Mesenchymal stem cell (in vitro differentiated cells and primary cell): ENCODE measurements around the gene ZNF618.

Source experiments
- DNase-seq: peaks from one replicate; pipeline ENCODE4 v3.0.0-alpha.2; 2013
- H2AFZ ChIP-seq: one replicate; pipeline ENCODE4 v1.6.1; 2013; ENCODE audit warnings: low read depth, mild to moderate bottlenecking, control low read depth, inconsistent platforms, low read length, moderate library complexity
- H2AK5ac ChIP-seq: 2 replicates; pipeline ENCODE4 v1.6.1; 2013; ENCODE audit warnings: low read length, moderate library complexity, mild to moderate bottlenecking, inconsistent platforms; ENCODE audit not compliant: severe bottlenecking
- H2BK120ac ChIP-seq: one replicate; pipeline ENCODE4 v1.6.1; 2013; ENCODE audit warnings: low read depth, mild to moderate bottlenecking, inconsistent platforms, low read length, moderate library complexity
- H2BK12ac ChIP-seq, 2 experiments: one replicate each; pipeline ENCODE4 v1.6.1; 2013; ENCODE audit warnings: inconsistent platforms in 2 of 2, low read length in 2 of 2, mild to moderate bottlenecking in 2 of 2, moderate library complexity in 2 of 2, control low read depth in 1 of 2
- H2BK15ac ChIP-seq: one replicate; pipeline ENCODE4 v1.6.1; 2013; ENCODE audit warnings: mild to moderate bottlenecking, low read depth, inconsistent platforms; ENCODE audit not compliant: poor library complexity, severe bottlenecking
- H2BK5ac ChIP-seq: 2 replicates; pipeline ENCODE4 v1.6.1; 2013; ENCODE audit warnings: low read depth, mild to moderate bottlenecking, low read length, control low read depth, inconsistent platforms; ENCODE audit not compliant: poor library complexity, severe bottlenecking
- H3K14ac ChIP-seq, 2 experiments: one replicate each; pipeline ENCODE4 v1.6.1; 2013; ENCODE audit warnings: inconsistent platforms in 2 of 2, low read length in 2 of 2, control low read depth in 1 of 2, mild to moderate bottlenecking in 1 of 2, moderate library complexity in 1 of 2
- H3K18ac ChIP-seq, 2 experiments: one replicate each; pipeline ENCODE4 v1.6.1; 2013; ENCODE audit warnings: inconsistent platforms in 2 of 2, low read length in 2 of 2, control low read depth in 1 of 2, low read depth in 1 of 2, mild to moderate bottlenecking in 1 of 2
- H3K23ac ChIP-seq, 2 experiments: one replicate each; pipeline ENCODE4 v1.6.1; 2013; ENCODE audit warnings: inconsistent platforms in 2 of 2, low read length in 2 of 2, mild to moderate bottlenecking in 2 of 2, moderate library complexity in 2 of 2, control low read depth in 1 of 2
- H3K27ac ChIP-seq: 2 replicates; pipeline ENCODE4 v1.5.1; 2013; ENCODE audit warnings: mild to moderate bottlenecking, moderate library complexity, low read length, control low read depth, inconsistent platforms; ENCODE audit not compliant: poor library complexity, severe bottlenecking
- H3K27me3 ChIP-seq, 2 experiments: 2 replicates each; pipeline versions ENCODE4 v1.6.1 to v1.7.0; 2013; ENCODE audit warnings: low read length in 2 of 2, mild to moderate bottlenecking in 2 of 2, moderate library complexity in 2 of 2, control low read depth in 1 of 2, inconsistent platforms in 1 of 2; ENCODE audit not compliant: control insufficient read depth in 1 of 2, insufficient read depth in 1 of 2
- H3K36me3 ChIP-seq, 2 experiments: 2 replicates each; pipeline versions ENCODE4 v1.6.1 to v1.7.0; 2013; ENCODE audit warnings: low read length in 2 of 2, control low read depth in 1 of 2, inconsistent platforms in 1 of 2, low read depth in 1 of 2, mild to moderate bottlenecking in 1 of 2; ENCODE audit not compliant: insufficient read depth in 2 of 2, control insufficient read depth in 1 of 2
- H3K4ac ChIP-seq, 2 experiments: one replicate each; pipeline ENCODE4 v1.6.1; 2013; ENCODE audit warnings: inconsistent platforms in 2 of 2, low read length in 2 of 2, mild to moderate bottlenecking in 2 of 2, moderate library complexity in 2 of 2, control low read depth in 1 of 2, low read depth in 1 of 2
- H3K4me1 ChIP-seq: 2 replicates; pipeline ENCODE4 v1.6.1; 2013; ENCODE audit warnings: low read depth, low read length, control low read depth; ENCODE audit not compliant: control insufficient read depth, insufficient read depth
- H3K4me2 ChIP-seq: 2 replicates; pipeline ENCODE4 v1.6.1; 2013; ENCODE audit warnings: low read length, mild to moderate bottlenecking, inconsistent platforms; ENCODE audit not compliant: poor library complexity, severe bottlenecking
- H3K4me3 ChIP-seq, 2 experiments: 2 replicates each; pipeline versions ENCODE4 v1.5.1 to v1.7.0; 2013; ENCODE audit warnings: low read length in 2 of 2, mild to moderate bottlenecking in 2 of 2, control low read depth in 1 of 2, low read depth in 1 of 2; ENCODE audit not compliant: insufficient read depth in 1 of 2
- H3K79me1 ChIP-seq: replicated peaks from 2 replicates; pipeline ENCODE4 v1.6.1; 2013; ENCODE audit warnings: mild to moderate bottlenecking, control low read depth, low read length, inconsistent platforms; ENCODE audit not compliant: poor library complexity, severe bottlenecking
- H3K9ac ChIP-seq: 2 replicates; pipeline ENCODE4 v1.7.0; 2013; ENCODE audit warnings: mild to moderate bottlenecking, low read length, moderate library complexity
- H3K9me3 ChIP-seq: 2 replicates; pipeline ENCODE4 v1.7.0; 2013; ENCODE audit warnings: mild to moderate bottlenecking, low read length; ENCODE audit not compliant: control insufficient read depth
- H4K8ac ChIP-seq: one replicate; pipeline ENCODE4 v1.6.1; 2013; ENCODE audit warnings: inconsistent platforms, mild to moderate bottlenecking, low read length, moderate library complexity
- H4K91ac ChIP-seq: one replicate; pipeline ENCODE4 v1.6.1; 2013; ENCODE audit warnings: mild to moderate bottlenecking, low read length, inconsistent platforms
- WGBS: methylation state at CpG from one replicate; pipeline ENCODE4 v1.1.7; 2013; ENCODE audit warnings: mixed read lengths; 5-methylcytosine and 5-hydroxymethylcytosine counted together

ZNF618 gene

GRCh38 chr9:114025760-114026159 is 149.7 kb downstream of the ZNF618 start:
- Histone ChIP-seq H2BK120ac (no peak overlapping the region), H2BK12ac (no peak overlapping the region), H4K91ac (no peak overlapping the region), H3K4ac (no peak overlapping the region), H2BK15ac (no peak overlapping the region), H3K27me3 (no peaks in the 10 kb centered on the region), H2AFZ (no peak overlapping the region), H3K4me1 (no peaks in the 10 kb centered on the region), H3K4me3 (no peak overlapping the region), H4K8ac (no peak overlapping the region), H3K9me3 (peaks cover 37% of the 10 kb centered on the region), H2AK5ac (no peak overlapping the region), H3K4me2 (no peak overlapping the region), H2BK5ac (no peak overlapping the region), H3K9ac (no peak overlapping the region), H3K27ac (no peak overlapping the region), H3K79me1 (peaks cover 18% of the 10 kb centered on the region), H3K36me3 (peaks cover 57 to 98% of the 10 kb centered on the region in 2 experiments), H3K14ac (no peak overlapping the region), H3K18ac (no peak overlapping the region), H3K23ac (no peak overlapping the region)
- WGBS = 99% methylated on average over 5 of the region's 5 CpGs
- no peak for DNase-seq

DNA sequence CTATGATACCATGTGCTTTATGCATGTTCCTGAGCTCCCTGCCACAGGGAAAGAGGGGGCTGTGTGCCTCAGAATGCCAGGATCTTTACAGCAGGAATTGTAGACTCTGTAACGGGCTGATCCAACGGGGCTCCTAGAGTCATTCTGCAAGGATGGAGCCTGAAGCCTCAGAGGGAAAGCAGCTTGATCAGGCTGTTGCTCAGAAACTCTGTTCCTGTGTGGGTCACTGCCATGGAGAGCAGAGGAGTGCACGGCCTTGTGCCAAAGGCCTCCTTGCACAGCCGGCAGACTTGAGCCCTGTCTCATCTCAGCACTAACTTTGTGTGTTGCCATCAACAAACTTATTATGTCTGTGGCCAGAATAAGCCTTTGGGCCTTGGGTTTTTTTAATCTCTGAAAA is 150.2 kb downstream of the ZNF618 start:
- 94% methylated on average over 4 of the region's 4 CpGs for WGBS
- no peak overlapping the region for H2AK5ac ChIP-seq
- no peak overlapping the region for H2BK15ac ChIP-seq

DNA sequence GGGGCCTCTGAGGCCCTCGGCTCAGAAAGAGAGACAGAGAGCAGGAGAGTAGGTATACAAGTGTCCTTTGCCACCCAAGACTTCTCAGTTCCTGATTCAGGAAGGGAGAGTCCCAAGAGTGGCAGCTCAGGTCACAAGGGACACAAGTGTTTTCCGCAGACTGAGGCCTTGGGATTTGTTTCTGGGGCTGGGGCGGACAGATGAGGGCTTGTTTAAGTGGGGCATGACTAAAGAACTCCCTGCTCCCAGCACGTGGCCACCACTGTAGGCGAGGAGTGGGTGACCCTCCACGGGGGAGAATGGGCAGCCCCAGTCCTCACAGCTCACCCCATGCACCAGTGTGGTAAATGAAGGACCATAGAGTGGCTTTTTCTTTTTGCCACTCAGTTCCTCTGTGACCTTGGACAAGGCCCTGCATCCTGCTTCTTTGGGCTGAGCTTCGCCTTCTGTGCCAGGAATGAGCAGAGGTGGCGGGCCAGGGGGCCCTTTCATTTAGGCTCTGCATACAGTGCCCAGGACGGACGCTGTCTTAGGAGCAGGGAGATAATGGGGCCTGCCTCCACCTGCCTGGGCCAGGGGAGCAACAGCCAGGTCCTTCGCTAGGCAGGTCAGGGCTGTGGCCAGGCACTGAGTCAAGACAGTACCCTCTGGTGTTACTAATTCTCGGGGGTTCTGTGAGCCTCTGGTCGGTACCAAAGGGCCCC is 151.2 kb downstream of the ZNF618 start:
- H4K8ac ChIP-seq = no peak overlapping the region

More for the DNA sequence above, 150.2 kb downstream of the ZNF618 start:
- DNase-seq = no peak
- Histone ChIP-seq H3K4ac (no peak overlapping the region), H3K4me1 (no peaks in the 10 kb centered on the region), H3K27me3 (no peaks in the 10 kb centered on the region), H3K4me3 (no peak overlapping the region), H3K9ac (no peak overlapping the region), H2AFZ (no peak overlapping the region), H2BK12ac (no peak overlapping the region), H3K14ac (no peak overlapping the region), H4K91ac (no peak overlapping the region), H2BK5ac (no peak overlapping the region), H3K23ac (no peak overlapping the region), H3K79me1 (peaks cover 18% of the 10 kb centered on the region), H3K9me3 (peaks cover 33% of the 10 kb centered on the region), H3K36me3 (peaks cover 63 to 98% of the 10 kb centered on the region in 2 experiments), H4K8ac (no peak overlapping the region), H3K27ac (no peak overlapping the region), H3K4me2 (no peak overlapping the region), H2BK120ac (no peak overlapping the region), H3K18ac (no peak overlapping the region)

GRCh38 chr9:114027863-114028465 is 151.9 kb downstream of the ZNF618 start:
- H3K9ac ChIP-seq = no peak overlapping the region
- no peak overlapping the region for H3K23ac ChIP-seq
- 98% methylated on average over 4 of the region's 4 CpGs for WGBS
- no peak for DNase-seq
- no peaks in the 10 kb centered on the region for H3K4me1 ChIP-seq
- no peak overlapping the region for H3K4me2 ChIP-seq
- no peak overlapping the region for H3K14ac ChIP-seq
- no peak overlapping the region for H4K8ac ChIP-seq
- H3K79me1 ChIP-seq = peaks cover 18% of the 10 kb centered on the region
- no peak overlapping the region for H3K18ac ChIP-seq
- H3K9me3 ChIP-seq = peaks cover 16% of the 10 kb centered on the region
- no peak overlapping the region for H3K4me3 ChIP-seq
- no peak overlapping the region for H2BK120ac ChIP-seq
- H2BK5ac ChIP-seq = no peak overlapping the region
- no peaks in the 10 kb centered on the region for H3K27me3 ChIP-seq
- no peak overlapping the region for H3K27ac ChIP-seq
- H2BK15ac ChIP-seq = no peak overlapping the region
- no peak overlapping the region for H2AFZ ChIP-seq
- H2BK12ac ChIP-seq = no peak overlapping the region
- no peak overlapping the region for H3K4ac ChIP-seq
- H3K36me3 ChIP-seq = peaks cover 77 to 90% of the 10 kb centered on the region in 2 experiments
- H4K91ac ChIP-seq = no peak overlapping the region
- no peak overlapping the region for H2AK5ac ChIP-seq

More for the DNA sequence above, 151.2 kb downstream of the ZNF618 start:
- H2BK5ac ChIP-seq = no peak overlapping the region
- no peak overlapping the region for H2BK12ac ChIP-seq
- no peak overlapping the region for H2AFZ ChIP-seq
- DNase-seq = no peak
- H3K4ac ChIP-seq = no peak overlapping the region
- no peak overlapping the region for H2BK120ac ChIP-seq
- H2AK5ac ChIP-seq = no peak overlapping the region
- no peak overlapping the region for H3K18ac ChIP-seq
- no peak overlapping the region for H3K4me2 ChIP-seq
- peaks cover 71 to 91% of the 10 kb centered on the region in 2 experiments for H3K36me3 ChIP-seq
- H3K27me3 ChIP-seq = no peaks in the 10 kb centered on the region
- H3K9me3 ChIP-seq = peaks cover 23% of the 10 kb centered on the region
- H3K9ac ChIP-seq = no peak overlapping the region
- H3K14ac ChIP-seq = no peak overlapping the region
- H3K79me1 ChIP-seq = peaks cover 18% of the 10 kb centered on the region
- H3K23ac ChIP-seq = no peak overlapping the region
- H4K91ac ChIP-seq = no peak overlapping the region
- H3K4me3 ChIP-seq = no peak overlapping the region
- no peak overlapping the region for H2BK15ac ChIP-seq
- H3K27ac ChIP-seq = no peak overlapping the region
- 97% methylated on average over 13 of the region's 13 CpGs for WGBS
- no peaks in the 10 kb centered on the region for H3K4me1 ChIP-seq
